T-cell (primary cell): ENCODE measurements around the gene CORO7. TPM values are rescaled to one million over a fixed set of nuclear protein-coding genes. Genes with fewer than 3 reads are reported as not detected.

Source experiments
- ATAC-seq, 4 experiments: fragments of 200-7000 bp in 3 of 4; fragments of 150-1000 bp in 1 of 4; cut with Tn5 transposase; replicated peaks in 1 of 4; 1 replicate in 3 of 4; 2 replicates in 1 of 4; pipeline ENCODE4 v1.10.0; 2021; ENCODE audit warnings: moderate library complexity in 3 of 4, mild to moderate bottlenecking in 2 of 4, moderate number of reproducible peaks in 1 of 4
- CTCF ChIA-PET, 2 donors: fragments of 300-600 bp; sonication (Branson Sonifier 250); formaldehyde crosslinking; loops; one replicate each; lab custom pipeline; 2022; ENCODE audit warnings: antibody characterized with exemption in 2 of 2; lab: Charles Lee
- POLR2A ChIA-PET, 2 donors: fragments of 300-600 bp; sonication (Branson Sonifier 250); formaldehyde crosslinking; loops; one replicate each; lab custom pipeline; 2022; ENCODE audit warnings: antibody characterized with exemption in 2 of 2; lab: Charles Lee
- DNase-seq, 35 experiments: peaks; one replicate each; pipeline versions ENCODE4 v3.0.0 to v3.0.0-alpha.2; 2013 to 2023
- H3K27ac ChIP-seq: one replicate; pipeline ENCODE4 v1.5.1; 2013; ENCODE audit warnings: low read length
- H3K27me3 ChIP-seq, 2 experiments: replicated peaks in 1 of 2; 1 replicate in 1 of 2; 2 replicates in 1 of 2; pipeline versions ENCODE4 v1.6.1 to v1.7.0; 2013; ENCODE audit warnings: low read length in 1 of 2, mixed read lengths in 1 of 2; ENCODE audit not compliant: control insufficient read depth in 2 of 2, insufficient read depth in 2 of 2; ENCODE audit errors: extremely low read depth in 1 of 2
- H3K36me3 ChIP-seq, 2 donors: 1 replicate in 1 of 2; 2 replicates in 1 of 2; pipeline versions ENCODE4 v1.6.1 to v1.7.0; 2013; ENCODE audit warnings: low read length in 1 of 2; ENCODE audit not compliant: control insufficient read depth in 2 of 2, insufficient read depth in 1 of 2; ENCODE audit errors: extremely low read depth in 1 of 2
- H3K4me1 ChIP-seq, 2 experiments: 1 replicate in 1 of 2; 2 replicates in 1 of 2; pipeline versions ENCODE4 v1.6.1 to v1.7.0; 2013; ENCODE audit warnings: low read length in 2 of 2, mixed read lengths in 1 of 2; ENCODE audit not compliant: insufficient read depth in 2 of 2, control insufficient read depth in 1 of 2; ENCODE audit errors: extremely low read depth in 1 of 2
- H3K4me3 ChIP-seq, 2 donors: 1 replicate in 1 of 2; 2 replicates in 1 of 2; pipeline versions ENCODE4 v1.5.1 to v1.7.0; 2013; ENCODE audit warnings: mild to moderate bottlenecking in 2 of 2, low read length in 1 of 2, moderate library complexity in 1 of 2; ENCODE audit not compliant: control insufficient read depth in 1 of 2; ENCODE audit errors: extremely low read depth in 1 of 2
- H3K9me3 ChIP-seq: 2 replicates; pipeline ENCODE4 v1.7.0; 2013
- H3K27ac Mint-ChIP-seq, 2 donors: one replicate each; pipeline ENCODE4 v1.8.0; 2020 to 2021; ENCODE audit warnings: mild to moderate bottlenecking in 2 of 2, mixed read lengths in 2 of 2
- H3K27me3 Mint-ChIP-seq, 2 donors: one replicate each; pipeline ENCODE4 v1.8.0; 2021 to 2022; ENCODE audit warnings: mixed read lengths in 2 of 2
- H3K36me3 Mint-ChIP-seq: one replicate; pipeline ENCODE4 v1.8.0; 2021; ENCODE audit warnings: mixed read lengths
- H3K4me1 Mint-ChIP-seq, 3 donors: one replicate each; pipeline ENCODE4 v1.8.0; 2020 to 2022; ENCODE audit warnings: mixed read lengths in 3 of 3, mild to moderate bottlenecking in 1 of 3
- H3K4me3 Mint-ChIP-seq, 3 donors: one replicate each; pipeline ENCODE4 v1.8.0; 2020 to 2022; ENCODE audit warnings: mild to moderate bottlenecking in 3 of 3, mixed read lengths in 3 of 3, moderate library complexity in 3 of 3
- H3K9me3 Mint-ChIP-seq, 3 donors: one replicate each; pipeline ENCODE4 v1.8.0; 2020 to 2022; ENCODE audit warnings: mixed read lengths in 3 of 3
- WGBS: methylation state at CpG from one replicate; pipeline ENCODE4 v1.1.5; 2013; ENCODE audit warnings: missing lambda C conversion rate; ENCODE audit not compliant: insufficient coverage; 5-methylcytosine and 5-hydroxymethylcytosine counted together
- total RNA-seq, 35 experiments: library from RNA in 6 of 35; stranded (reverse) in 6 of 35; fragments of 120-200 nt in 1 of 35; gene quantifications; one replicate each; pipeline versions ENCODE4 v1.2.1 to v1.2.4 and lab custom pipeline; 2013 to 2026

Gene CORO7
- total RNA-seq, 5 donors from 2014 or later (not counting 1 experiment from before 2014, with no cell fraction given), result 213 to 675 (median 230) TPM

GRCh38 chr16:4443271-4443670 lies 26.9 kb upstream of the CORO7 start:
- DNase-seq, result no peak
- H3K4me1 Mint-ChIP-seq, result peaks cover 5 to 7% (median 6%) of the 10 kb centered on the region in 3 donors
- no peaks in the 10 kb centered on the region for H3K27me3 Mint-ChIP-seq
- ChIA-PET CTCF (no interaction called here), POLR2A (no interaction called here)
- no peaks in the 10 kb centered on the region for H3K9me3 ChIP-seq
- no peaks in the 10 kb centered on the region for H3K4me1 ChIP-seq
- no peak overlapping the region for H3K27ac ChIP-seq
- H3K4me3 Mint-ChIP-seq, result no peak overlapping the region
- no peak overlapping the region for H3K4me3 ChIP-seq
- no peak for ATAC-seq
- H3K27ac Mint-ChIP-seq, result no peak overlapping the region
- peaks cover 57% of the 10 kb centered on the region for H3K36me3 Mint-ChIP-seq
- no peaks in the 10 kb centered on the region for H3K9me3 Mint-ChIP-seq
- 89% methylated on average over 3 of the region's 5 CpGs for WGBS
- no peaks in the 10 kb centered on the region for H3K27me3 ChIP-seq
- peaks cover 30 to 92% of the 10 kb centered on the region in 2 donors for H3K36me3 ChIP-seq

GRCh38 chr16:4442371-4442770 lies 26.0 kb upstream of the CORO7 start:
- H3K4me1 ChIP-seq, result no peaks in the 10 kb centered on the region
- no peak overlapping the region for H3K4me3 Mint-ChIP-seq
- H3K27ac ChIP-seq, result no peak overlapping the region
- ChIA-PET CTCF (no interaction called here), POLR2A (no interaction called here)
- H3K27me3 Mint-ChIP-seq, result no peaks in the 10 kb centered on the region
- H3K9me3 Mint-ChIP-seq, result no peaks in the 10 kb centered on the region
- H3K4me3 ChIP-seq, result no peak overlapping the region
- H3K36me3 ChIP-seq, result peaks cover 29 to 92% of the 10 kb centered on the region in 2 donors
- peaks cover 54% of the 10 kb centered on the region for H3K36me3 Mint-ChIP-seq
- peaks cover 5 to 7% (median 6%) of the 10 kb centered on the region in 3 donors for H3K4me1 Mint-ChIP-seq
- H3K27me3 ChIP-seq, result no peaks in the 10 kb centered on the region
- no peaks in the 10 kb centered on the region for H3K9me3 ChIP-seq
- ATAC-seq, result no peak
- no peak overlapping the region for H3K27ac Mint-ChIP-seq
- 87% methylated on average over 6 of the region's 11 CpGs for WGBS
- no peak for DNase-seq

- ChIA-PET POLR2A (interaction anchor here in 1 of 2 donors (0.5 to 0.6 kb wide), 2 partner anchors 200 to 605 kb away, joined by 3 read pairs; no protein-coding TSS in a partner anchor), CTCF (interaction anchor here in 1 of 2 donors (0.7 kb wide), 1 partner anchor 149 kb away, joined by 3 read pairs; no protein-coding TSS in a partner anchor)
- H3K27me3 ChIP-seq, result no peaks in the 10 kb centered on the region
- Mint-ChIP-seq H3K27me3 (no peaks in the 10 kb centered on the region), H3K4me1 (peaks cover 12 to 15% (median 14%) of the 10 kb centered on the region in 3 donors), H3K27ac (no peak overlapping the region), H3K4me3 (no peak overlapping the region), H3K9me3 (no peaks in the 10 kb centered on the region), H3K36me3 (peaks cover 46% of the 10 kb centered on the region)
- ATAC-seq, result no peak
- no peaks in the 10 kb centered on the region for H3K9me3 ChIP-seq
- peaks cover 21 to 80% of the 10 kb centered on the region in 2 donors for H3K36me3 ChIP-seq
- H3K27ac ChIP-seq, result no peak overlapping the region
- DNase-seq, result no peak
- WGBS, result 100% methylated on average over 2 of the region's 3 CpGs
- no peak overlapping the region for H3K4me3 ChIP-seq
- H3K4me1 ChIP-seq, result no peaks in the 10 kb centered on the region
Measured at GRCh38 chr16:4437366-4437765, 21.0 kb upstream of the CORO7 start.

- ChIA-PET POLR2A (no interaction called here), CTCF (no interaction called here)
- peaks cover 28% of the 10 kb centered on the region for H3K36me3 Mint-ChIP-seq
- H3K27ac ChIP-seq, result no peak overlapping the region
- no peaks in the 10 kb centered on the region for H3K27me3 Mint-ChIP-seq
- no peaks in the 10 kb centered on the region for H3K27me3 ChIP-seq
- H3K9me3 ChIP-seq, result no peaks in the 10 kb centered on the region
- peaks cover 10 to 21% (median 15%) of the 10 kb centered on the region in 3 donors for H3K4me1 Mint-ChIP-seq
- no peak overlapping the region for H3K4me3 ChIP-seq
- peak overlapping the region in 1 of 2 donors; percentile 55 for H3K27ac Mint-ChIP-seq
- no peak for ATAC-seq
- WGBS, result 100% methylated on average over 3 of the region's 8 CpGs
- H3K36me3 ChIP-seq, result peaks cover 22 to 70% of the 10 kb centered on the region in 2 donors
- H3K4me3 Mint-ChIP-seq, result no peak overlapping the region
- DNase-seq, result no peak
- no peaks in the 10 kb centered on the region for H3K9me3 Mint-ChIP-seq
- H3K4me1 ChIP-seq, result no peaks in the 10 kb centered on the region
Measured at GRCh38 chr16:4435337-4436067, 19.1 kb upstream of the CORO7 start.

GRCh38 chr16:4433914-4434787 lies 17.8 kb upstream of the CORO7 start:
- Mint-ChIP-seq H3K9me3 (no peaks in the 10 kb centered on the region), H3K4me3 (no peak overlapping the region), H3K27ac (peak overlapping the region in 1 of 2 donors; percentile 26), H3K27me3 (no peaks in the 10 kb centered on the region), H3K4me1 (peaks cover 9 to 21% (median 10%) of the 10 kb centered on the region in 3 donors), H3K36me3 (peaks cover 24% of the 10 kb centered on the region)
- Histone ChIP-seq H3K4me1 (no peaks in the 10 kb centered on the region), H3K9me3 (no peaks in the 10 kb centered on the region), H3K27ac (no peak overlapping the region), H3K36me3 (peaks cover 14 to 60% of the 10 kb centered on the region in 2 donors), H3K4me3 (no peak overlapping the region), H3K27me3 (no peaks in the 10 kb centered on the region)
- ChIA-PET CTCF (interaction anchor here in 1 of 2 donors (0.7 kb wide), 1 partner anchor 190 kb away, joined by 4 read pairs; the partner anchor contains the start of gene MGRN1), POLR2A (no interaction called here)
- ATAC-seq, result no peak
- WGBS, result 97% methylated on average over 6 of the region's 12 CpGs
- no peak for DNase-seq

- ChIA-PET CTCF (interaction anchor here in 1 of 2 donors (0.6 kb wide), 1 partner anchor 27 kb away, joined by 7 read pairs; no protein-coding TSS in a partner anchor), POLR2A (no interaction called here)
- H3K27me3 ChIP-seq, result no peaks in the 10 kb centered on the region
- Mint-ChIP-seq H3K9me3 (no peaks in the 10 kb centered on the region), H3K36me3 (peaks cover 28% of the 10 kb centered on the region), H3K4me3 (no peak overlapping the region), H3K27ac (no peak overlapping the region), H3K4me1 (peaks cover 13 to 25% (median 14%) of the 10 kb centered on the region in 3 donors), H3K27me3 (no peaks in the 10 kb centered on the region)
- H3K27ac ChIP-seq, result no peak overlapping the region
- H3K9me3 ChIP-seq, result no peaks in the 10 kb centered on the region
- no peak overlapping the region for H3K4me3 ChIP-seq
- peaks cover 3% of the 10 kb centered on the region in 2 experiments for H3K4me1 ChIP-seq
- WGBS, result 100% methylated on average over 4 of the region's 4 CpGs
- H3K36me3 ChIP-seq, result peaks cover 14 to 53% of the 10 kb centered on the region in 2 donors
- ATAC-seq, result no peak
- no peak for DNase-seq
Measured at GRCh38 chr16:4433228-4433627, 16.8 kb upstream of the CORO7 start.
